ENCODE measurements around the gene SLC27A1.

SLC27A1 gene

GRCh38 chr19:17470068-17470841 is at the start of gene SLC27A1:
Gene SLC27A1 (plus strand): TSS chr19:17470524. CDS start chr19:17470541, 17 bp downstream.
- DNase-seq (ENCODE audit: low read depth) = peak; percentile 100

GRCh38 chr19:17421942-17422341 is 48.4 kb upstream of the SLC27A1 start:
- DNase-seq (ENCODE audit: low read depth) = no peak

GRCh38 chr19:17423429-17424208 is 46.7 kb upstream of the SLC27A1 start:
- DNase-seq (ENCODE audit: low read depth) = no peak

- DNase-seq (ENCODE audit: low read depth) = peak; percentile 38
Measured at GRCh38 chr19:17424743-17425365, 45.5 kb upstream of the SLC27A1 start.

GRCh38 chr19:17429641-17430113 is 40.6 kb upstream of the SLC27A1 start:
- DNase-seq (ENCODE audit: low read depth) = no peak

- DNase-seq (ENCODE audit: low read depth) = no peak
Measured at GRCh38 chr19:17431417-17431816, 38.9 kb upstream of the SLC27A1 start.

- no peak for DNase-seq (ENCODE audit: low read depth)
Measured at GRCh38 chr19:17435218-17435617, 35.1 kb upstream of the SLC27A1 start.

GRCh38 chr19:17436094-17436873 is 34.0 kb upstream of the SLC27A1 start:
- DNase-seq (ENCODE audit: low read depth) = no peak

- DNase-seq (ENCODE audit: low read depth) = no peak
Measured at GRCh38 chr19:17436874-17437267, 33.5 kb upstream of the SLC27A1 start.

GRCh38 chr19:17441241-17442021 is 28.9 kb upstream of the SLC27A1 start:
- peak; percentile 46 for DNase-seq (ENCODE audit: low read depth)

GRCh38 chr19:17445526-17446165 is 24.7 kb upstream of the SLC27A1 start:
- no peak for DNase-seq (ENCODE audit: low read depth)

GRCh38 chr19:17447704-17448130 is 22.6 kb upstream of the SLC27A1 start:
- no peak for DNase-seq (ENCODE audit: low read depth)

GRCh38 chr19:17448131-17448967 is 22.0 kb upstream of the SLC27A1 start, which contains the start of gene TMEM221:
Gene TMEM221 (minus strand): TSS chr19:17448668. CDS start chr19:17448462, 206 bp downstream.
- DNase-seq (ENCODE audit: low read depth) = peak; percentile 35

- no peak for DNase-seq (ENCODE audit: low read depth)
Measured at GRCh38 chr19:17450264-17451075, 19.9 kb upstream of the SLC27A1 start.

GRCh38 chr19:17451820-17452219 is 18.5 kb upstream of the SLC27A1 start:
- DNase-seq (ENCODE audit: low read depth) = no peak

- DNase-seq (ENCODE audit: low read depth) = no peak
Measured at GRCh38 chr19:17454576-17455071, 15.7 kb upstream of the SLC27A1 start.

- DNase-seq (ENCODE audit: low read depth) = no peak
Measured at GRCh38 chr19:17455308-17456123, 14.8 kb upstream of the SLC27A1 start.

All from EH (cell line).